ENCODE data around the gene GPC3. TPM values are rescaled to one million over a fixed set of nuclear protein-coding genes. Genes with fewer than 3 reads are reported as not detected.
A peak's percentile ranks its signal among the peaks of the same experiment; 100 is the strongest.

Gene GPC3
- total RNA-seq, 1 donor from 2014 or later, result 1,039 TPM

DNA sequence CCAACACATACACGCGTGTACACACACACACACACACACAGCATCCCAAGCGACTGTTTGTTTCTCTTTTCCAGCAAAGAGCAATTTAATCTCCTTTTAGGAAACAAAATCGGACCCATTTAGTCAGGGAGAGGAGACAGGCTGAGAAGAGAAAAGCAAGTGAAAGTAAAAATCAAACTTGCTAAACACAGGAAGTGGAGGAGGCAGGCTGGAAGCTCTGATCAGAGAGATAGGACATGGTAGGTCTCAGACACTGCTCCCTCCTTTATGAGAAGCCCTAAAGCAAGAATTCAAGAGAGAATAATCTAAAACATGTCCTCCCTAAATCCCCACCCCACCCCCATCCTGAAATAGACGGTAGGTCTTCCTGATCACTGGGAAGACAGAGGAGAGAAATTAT is 62.3 kb downstream of the GPC3 start:
- Histone ChIP-seq H3K9ac (no peak overlapping the region), H3K79me2 (ENCODE audit: low read depth) (peaks cover 73% of the 10 kb centered on the region), H3K4me3 (no peak overlapping the region), H3K4me2 (no peak overlapping the region), H2AFZ (replicated peaks) (no peak overlapping the region), H3K9me3 (ENCODE audit: low read depth) (peaks cover 2% of the 10 kb centered on the region), H4K20me1 (ENCODE audit: low read depth) (peaks cover 54% of the 10 kb centered on the region), H3K27ac (no peak overlapping the region), H3K27me3 (no peaks in the 10 kb centered on the region), H3F3A (ENCODE audit: low read depth) (peaks cover 34% of the 10 kb centered on the region), H3K4me1 (peaks cover 21% of the 10 kb centered on the region), H3K36me3 (peaks cover 3% of the 10 kb centered on the region)
- no peaks in the 10 kb centered on the region for H3K36me3 Mint-ChIP-seq
- no peak overlapping the region for H3K4me3 Mint-ChIP-seq
- H3K27ac Mint-ChIP-seq, result no peak overlapping the region
- no peaks in the 10 kb centered on the region for H3K27me3 Mint-ChIP-seq (ENCODE audit: insufficient read depth, low read depth)
- H3K9me3 Mint-ChIP-seq, result peaks cover 2% of the 10 kb centered on the region
- no peak for DNase-seq (ENCODE audit: low spot score)
- H3K4me1 Mint-ChIP-seq, result peaks cover 37% of the 10 kb centered on the region
- TF ChIP-seq, protein P1, sequence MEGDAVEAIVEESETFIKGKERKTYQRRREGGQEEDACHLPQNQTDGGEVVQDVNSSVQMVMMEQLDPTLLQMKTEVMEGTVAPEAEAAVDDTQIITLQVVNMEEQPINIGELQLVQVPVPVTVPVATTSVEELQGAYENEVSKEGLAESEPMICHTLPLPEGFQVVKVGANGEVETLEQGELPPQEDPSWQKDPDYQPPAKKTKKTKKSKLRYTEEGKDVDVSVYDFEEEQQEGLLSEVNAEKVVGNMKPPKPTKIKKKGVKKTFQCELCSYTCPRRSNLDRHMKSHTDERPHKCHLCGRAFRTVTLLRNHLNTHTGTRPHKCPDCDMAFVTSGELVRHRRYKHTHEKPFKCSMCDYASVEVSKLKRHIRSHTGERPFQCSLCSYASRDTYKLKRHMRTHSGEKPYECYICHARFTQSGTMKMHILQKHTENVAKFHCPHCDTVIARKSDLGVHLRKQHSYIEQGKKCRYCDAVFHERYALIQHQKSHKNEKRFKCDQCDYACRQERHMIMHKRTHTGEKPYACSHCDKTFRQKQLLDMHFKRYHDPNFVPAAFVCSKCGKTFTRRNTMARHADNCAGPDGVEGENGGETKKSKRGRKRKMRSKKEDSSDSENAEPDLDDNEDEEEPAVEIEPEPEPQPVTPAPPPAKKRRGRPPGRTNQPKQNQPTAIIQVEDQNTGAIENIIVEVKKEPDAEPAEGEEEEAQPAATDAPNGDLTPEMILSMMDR (IDR thresholded peaks at IDR 0.05), result no peak
- TF ChIP-seq EZH2 (IDR thresholded peaks at IDR 0.05) (no peak), EZH2phosphoT487 (IDR thresholded peaks at IDR 0.05) (no peak)

DNA sequence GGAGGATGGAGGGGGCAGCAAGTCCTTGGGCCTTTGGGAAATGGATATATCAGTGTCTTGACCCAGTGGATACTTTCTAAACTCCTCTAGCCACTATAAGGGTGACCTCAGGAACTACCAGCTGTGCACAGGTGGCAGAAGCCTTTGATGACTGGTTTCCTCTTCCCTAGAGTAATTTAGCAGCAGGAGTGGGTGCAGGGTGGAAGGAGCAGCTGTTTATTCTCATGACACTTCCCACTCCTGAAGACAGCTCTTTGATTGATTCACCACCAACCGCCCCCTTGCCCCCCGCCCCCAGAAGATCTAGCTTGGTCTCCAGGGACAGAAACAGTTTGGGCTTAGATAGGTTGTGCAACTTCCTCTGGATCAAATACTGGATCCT is 63.0 kb downstream of the GPC3 start:
- H3K9me3 ChIP-seq (ENCODE audit: low read depth), result peaks cover 7% of the 10 kb centered on the region
- H3K36me3 ChIP-seq, result no peaks in the 10 kb centered on the region
- peaks cover 37% of the 10 kb centered on the region for H3K4me1 Mint-ChIP-seq
- H3K4me3 Mint-ChIP-seq, result no peak overlapping the region
- H3K9me3 Mint-ChIP-seq, result peaks cover 3% of the 10 kb centered on the region
- H3F3A ChIP-seq (ENCODE audit: low read depth), result peaks cover 34% of the 10 kb centered on the region
- H3K27me3 Mint-ChIP-seq (ENCODE audit: insufficient read depth, low read depth), result no peaks in the 10 kb centered on the region
- peaks cover 53% of the 10 kb centered on the region for H4K20me1 ChIP-seq (ENCODE audit: low read depth)
- H3K27ac Mint-ChIP-seq, result no peak overlapping the region
- peaks cover 21% of the 10 kb centered on the region for H3K4me1 ChIP-seq
- no peak overlapping the region for H2AFZ ChIP-seq (replicated peaks)
- no peak for DNase-seq (ENCODE audit: low spot score)
- no peaks in the 10 kb centered on the region for H3K27me3 ChIP-seq
- H3K4me2 ChIP-seq, result no peak overlapping the region
- no peak overlapping the region for H3K4me3 ChIP-seq
- no peak overlapping the region for H3K9ac ChIP-seq
- TF ChIP-seq, protein P1 (IDR thresholded peaks at IDR 0.05), result no peak
- TF ChIP-seq EZH2 (IDR thresholded peaks at IDR 0.05) (no peak), EZH2phosphoT487 (IDR thresholded peaks at IDR 0.05) (no peak)
- H3K27ac ChIP-seq, result peak overlapping the region; percentile 38
- no peaks in the 10 kb centered on the region for H3K36me3 Mint-ChIP-seq
- H3K79me2 ChIP-seq (ENCODE audit: low read depth), result peaks cover 74% of the 10 kb centered on the region

DNA sequence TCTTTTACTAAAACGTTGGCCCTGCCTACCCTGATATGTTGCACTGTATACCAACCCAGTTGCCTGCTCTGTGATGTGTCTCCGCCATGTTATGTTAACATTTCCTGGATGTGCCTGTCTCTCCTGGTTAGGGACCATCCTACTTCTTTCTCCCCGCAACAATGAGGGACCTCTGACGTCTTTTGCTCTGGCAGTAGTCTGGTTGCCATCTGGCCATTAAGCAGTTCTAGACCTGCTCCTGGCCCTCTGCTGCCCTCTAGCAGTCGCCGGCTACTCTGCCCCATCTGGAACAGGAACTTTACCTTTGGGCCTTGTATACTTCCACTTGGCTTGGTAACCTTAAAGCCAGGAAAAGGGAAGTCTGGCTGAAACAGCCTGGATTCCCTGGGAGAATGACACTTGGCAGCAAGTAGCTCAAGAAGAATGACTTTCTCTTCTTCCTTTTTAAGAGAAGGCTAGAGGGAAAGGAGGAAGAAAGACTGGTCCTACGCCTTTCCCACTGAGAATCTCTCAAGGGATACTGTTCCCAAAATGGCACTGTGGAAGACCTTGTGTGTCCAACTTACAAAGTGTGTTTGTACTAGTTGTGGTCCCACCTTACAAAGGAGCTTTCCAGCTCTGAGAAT is 63.5 kb downstream of the GPC3 start:
- H3K4me1 Mint-ChIP-seq, result peaks cover 37% of the 10 kb centered on the region
- H3K27ac ChIP-seq, result peak overlapping the region; percentile 38
- H3K4me3 Mint-ChIP-seq, result no peak overlapping the region

More for the DNA sequence above, 63.5 kb downstream of the GPC3 start:
- peak overlapping the region; percentile 75 for H3K27ac Mint-ChIP-seq
- peaks cover 21% of the 10 kb centered on the region for H3K4me1 ChIP-seq
- peaks cover 37% of the 10 kb centered on the region for H3F3A ChIP-seq (ENCODE audit: low read depth)
- peak overlapping the region; percentile 47 for H3K4me2 ChIP-seq
- no peak overlapping the region for H3K9ac ChIP-seq
- H3K27me3 Mint-ChIP-seq (ENCODE audit: insufficient read depth, low read depth), result no peaks in the 10 kb centered on the region
- DNase-seq (ENCODE audit: low spot score), result peak; percentile 78
- H3K9me3 Mint-ChIP-seq, result peaks cover 8% of the 10 kb centered on the region
- no peak overlapping the region for H2AFZ ChIP-seq (replicated peaks)
- H4K20me1 ChIP-seq (ENCODE audit: low read depth), result peaks cover 48% of the 10 kb centered on the region
- no peaks in the 10 kb centered on the region for H3K27me3 ChIP-seq
- peaks cover 74% of the 10 kb centered on the region for H3K79me2 ChIP-seq (ENCODE audit: low read depth)
- no peaks in the 10 kb centered on the region for H3K36me3 Mint-ChIP-seq
- no peaks in the 10 kb centered on the region for H3K36me3 ChIP-seq
- H3K9me3 ChIP-seq (ENCODE audit: low read depth), result peaks cover 12% of the 10 kb centered on the region
- no peak overlapping the region for H3K4me3 ChIP-seq
- TF ChIP-seq EZH2phosphoT487 (IDR thresholded peaks at IDR 0.05) (no peak), EZH2 (IDR thresholded peaks at IDR 0.05) (no peak)
- TF ChIP-seq, protein P1 (IDR thresholded peaks at IDR 0.05), result peak; percentile 67
